Stimulated activated naive CD8-positive, alpha-beta T cell treated with anti-CD3 and anti-CD28 coated beads, Interleukin-15, amount 100 ng/mL, for 72 hours (primary cell): ENCODE results near the gene CD209.
"Not testable (repeated sequence)": the region's sequence is repeated elsewhere in the genome, so short reads cannot be mapped to it uniquely, and the experiment has no call there.

Experiments
- ATAC-seq: fragments of 150-1000 bp; cut with Tn5 transposase; 2 replicates; pipeline ENCODE4 v1.10.0; 2021; ENCODE audit warnings: mild to moderate bottlenecking, moderate library complexity
- DNase-seq, 2 donors: peaks; one replicate each; pipeline ENCODE4 v3.0.0; 2021 to 2022
- H3K27ac Mint-ChIP-seq, 2 donors: one replicate each; pipeline ENCODE4 v1.8.0; 2022; ENCODE audit warnings: mild to moderate bottlenecking in 2 of 2, mixed read lengths in 2 of 2, moderate library complexity in 2 of 2
- H3K27me3 Mint-ChIP-seq: one replicate; pipeline ENCODE4 v1.8.0; 2022; ENCODE audit warnings: mixed read lengths
- H3K4me1 Mint-ChIP-seq: one replicate; pipeline ENCODE4 v1.8.0; 2022; ENCODE audit warnings: mild to moderate bottlenecking, mixed read lengths
- H3K4me3 Mint-ChIP-seq, 2 donors: one replicate each; pipeline ENCODE4 v1.8.0; 2022; ENCODE audit warnings: mild to moderate bottlenecking in 2 of 2, mixed read lengths in 2 of 2, moderate library complexity in 1 of 2
- H3K9me3 Mint-ChIP-seq, 2 donors: one replicate each; pipeline ENCODE4 v1.8.0; 2022; ENCODE audit warnings: mixed read lengths in 2 of 2

The CD209 gene

GRCh38 chr19:7779631-7780486 lies 32.5 kb upstream of the CD209 start:
- Mint-ChIP-seq H3K27ac (no peak overlapping the region), H3K27me3 (peaks cover 71% of the 10 kb centered on the region)

GRCh38 chr19:7778081-7778480 lies 30.7 kb upstream of the CD209 start:
- H3K9me3 Mint-ChIP-seq = no peaks in the 10 kb centered on the region
- H3K27me3 Mint-ChIP-seq = peaks cover 54% of the 10 kb centered on the region
- H3K4me3 Mint-ChIP-seq = no peak overlapping the region
- ATAC-seq = no peak
- H3K4me1 Mint-ChIP-seq = peaks cover 3% of the 10 kb centered on the region
- DNase-seq = no peak
- no peak overlapping the region for H3K27ac Mint-ChIP-seq

More at GRCh38 chr19:7779631-7780486, 32.5 kb upstream of the CD209 start:
- DNase-seq (no peak), ATAC-seq (no peak)
- Mint-ChIP-seq H3K4me3 (no peak overlapping the region), H3K4me1 (peaks cover 5% of the 10 kb centered on the region), H3K9me3 (peaks cover 0 to 3% of the 10 kb centered on the region in 2 donors)

- H3K27me3 Mint-ChIP-seq = peaks cover 48% of the 10 kb centered on the region
- H3K9me3 Mint-ChIP-seq = no peaks in the 10 kb centered on the region
- H3K27ac Mint-ChIP-seq = no peak overlapping the region
- peaks cover 24% of the 10 kb centered on the region for H3K4me1 Mint-ChIP-seq
- no peak for DNase-seq
- no peak overlapping the region for H3K4me3 Mint-ChIP-seq
- no peak for ATAC-seq
These were observed 28.4 kb upstream of the CD209 start for GRCh38 chr19:7775761-7776160.

- Mint-ChIP-seq H3K27me3 (peaks cover 48% of the 10 kb centered on the region), H3K4me3 (no peak overlapping the region), H3K4me1 (peaks cover 24% of the 10 kb centered on the region), H3K27ac (no peak overlapping the region), H3K9me3 (no peaks in the 10 kb centered on the region)
- ATAC-seq = no peak
- DNase-seq = no peak
These were observed 26.5 kb upstream of the CD209 start for GRCh38 chr19:7773841-7774240.

- no peaks in the 10 kb centered on the region for H3K9me3 Mint-ChIP-seq
- ATAC-seq = peak; percentile 100
- DNase-seq = peak; percentile 57 to 67
These were observed 25.5 kb upstream of the CD209 start for GRCh38 chr19:7772752-7773291.

GRCh38 chr19:7771072-7771471 lies 23.7 kb upstream of the CD209 start:
- Mint-ChIP-seq H3K4me3 (no peak overlapping the region), H3K4me1 (peaks cover 24% of the 10 kb centered on the region), H3K27me3 (peaks cover 53% of the 10 kb centered on the region), H3K27ac (no peak overlapping the region), H3K9me3 (no peaks in the 10 kb centered on the region)
- no peak for ATAC-seq
- no peak for DNase-seq

More at GRCh38 chr19:7772752-7773291, 25.5 kb upstream of the CD209 start:
- H3K27me3 Mint-ChIP-seq = peaks cover 53% of the 10 kb centered on the region
- peak overlapping the region; percentile 2 to 77 for H3K27ac Mint-ChIP-seq
- H3K4me3 Mint-ChIP-seq = peak overlapping the region; percentile 25 to 59
- H3K4me1 Mint-ChIP-seq = peaks cover 24% of the 10 kb centered on the region

GRCh38 chr19:7769171-7769570 lies 21.8 kb upstream of the CD209 start:
- Mint-ChIP-seq H3K4me3 (no peak overlapping the region), H3K9me3 (no peaks in the 10 kb centered on the region), H3K27ac (no peak overlapping the region), H3K27me3 (peaks cover 42% of the 10 kb centered on the region), H3K4me1 (peaks cover 24% of the 10 kb centered on the region)
- DNase-seq (no peak), ATAC-seq (no peak)

- Mint-ChIP-seq H3K27ac (no peak overlapping the region), H3K4me3 (no peak overlapping the region), H3K9me3 (no peaks in the 10 kb centered on the region), H3K27me3 (peaks cover 57% of the 10 kb centered on the region), H3K4me1 (peaks cover 22% of the 10 kb centered on the region)
- DNase-seq = no peak
- ATAC-seq = no peak
These were observed 20.2 kb upstream of the CD209 start for GRCh38 chr19:7767487-7767886.

GRCh38 chr19:7766535-7766934 lies 19.2 kb upstream of the CD209 start:
- Mint-ChIP-seq H3K4me1 (peaks cover 13% of the 10 kb centered on the region), H3K4me3 (no peak overlapping the region), H3K9me3 (no peaks in the 10 kb centered on the region), H3K27ac (no peak overlapping the region), H3K27me3 (peaks cover 57% of the 10 kb centered on the region)
- ATAC-seq (no peak), DNase-seq (no peak)

GRCh38 chr19:7765043-7765442 lies 17.7 kb upstream of the CD209 start:
- not testable (repeated sequence) for DNase-seq, H3K9me3 Mint-ChIP-seq, H3K4me3 Mint-ChIP-seq, H3K27ac Mint-ChIP-seq, H3K4me1 Mint-ChIP-seq, ATAC-seq
- peaks cover 63% of the 10 kb centered on the region for H3K27me3 Mint-ChIP-seq

- H3K9me3 Mint-ChIP-seq, H3K4me1 Mint-ChIP-seq: not testable (repeated sequence)
These were observed 16.8 kb upstream of the CD209 start for GRCh38 chr19:7764157-7764556.

GRCh38 chr19:7763696-7764095 lies 16.4 kb upstream of the CD209 start:
- ATAC-seq = no peak
- Mint-ChIP-seq H3K9me3 (peaks cover 9 to 13% of the 10 kb centered on the region in 2 donors), H3K4me1 (peaks cover 8% of the 10 kb centered on the region), H3K4me3 (no peak overlapping the region), H3K27me3 (peaks cover 49% of the 10 kb centered on the region), H3K27ac (no peak overlapping the region)
- no peak for DNase-seq

More at GRCh38 chr19:7764157-7764556, 16.8 kb upstream of the CD209 start:
- not testable (repeated sequence) for DNase-seq, H3K4me3 Mint-ChIP-seq, ATAC-seq, H3K27ac Mint-ChIP-seq
- H3K27me3 Mint-ChIP-seq = peaks cover 54% of the 10 kb centered on the region

- Mint-ChIP-seq H3K4me1 (peaks cover 8% of the 10 kb centered on the region), H3K27me3 (peaks cover 40% of the 10 kb centered on the region), H3K27ac (peak within 1 kb of the TSS in 1 of 2 donors; percentile 44), H3K4me3 (no peak within 1 kb of the TSS), H3K9me3 (peaks cover 16 to 21% of the 10 kb centered on the region in 2 donors)
- no peak for ATAC-seq
- no peak for DNase-seq
These were observed 15.5 kb upstream of the CD209 start, which contains the start of gene CLEC4M for GRCh38 chr19:7762719-7763293. CLEC4M (plus strand) TSS chr19:7763243; CDS start chr19:7763267, 24 bp downstream.

GRCh38 chr19:7759156-7759555 lies 11.8 kb upstream of the CD209 start:
- Mint-ChIP-seq H3K4me1 (peaks cover 15% of the 10 kb centered on the region), H3K9me3 (peaks cover 47 to 54% of the 10 kb centered on the region in 2 donors), H3K27me3 (peaks cover 22% of the 10 kb centered on the region), H3K27ac (no peak overlapping the region), H3K4me3 (no peak overlapping the region)
- ATAC-seq = no peak
- DNase-seq = no peak

GRCh38 chr19:7757358-7757757 lies 10.0 kb upstream of the CD209 start:
- Mint-ChIP-seq H3K4me1 (peaks cover 16% of the 10 kb centered on the region), H3K27me3 (peaks cover 8% of the 10 kb centered on the region), H3K9me3 (peaks cover 49 to 56% of the 10 kb centered on the region in 2 donors), H3K4me3 (no peak overlapping the region), H3K27ac (no peak overlapping the region)
- ATAC-seq (no peak), DNase-seq (no peak)

- Mint-ChIP-seq H3K27me3 (peaks cover 8% of the 10 kb centered on the region), H3K27ac (no peak overlapping the region), H3K9me3 (peaks cover 56 to 60% of the 10 kb centered on the region in 2 donors), H3K4me1 (peaks cover 20% of the 10 kb centered on the region), H3K4me3 (no peak overlapping the region)
- ATAC-seq = no peak
- no peak for DNase-seq
These were observed 8.9 kb upstream of the CD209 start for GRCh38 chr19:7756258-7756657.
